ENCODE measurements around the gene NFAM1. TPM values are rescaled to one million over a fixed set of nuclear protein-coding genes. Genes with fewer than 3 reads are reported as not detected.

Gene NFAM1
- polyA plus RNA-seq, 1 of the 3 experiments (the other 2 are of a cell fraction), result 0.02 TPM

DNA sequence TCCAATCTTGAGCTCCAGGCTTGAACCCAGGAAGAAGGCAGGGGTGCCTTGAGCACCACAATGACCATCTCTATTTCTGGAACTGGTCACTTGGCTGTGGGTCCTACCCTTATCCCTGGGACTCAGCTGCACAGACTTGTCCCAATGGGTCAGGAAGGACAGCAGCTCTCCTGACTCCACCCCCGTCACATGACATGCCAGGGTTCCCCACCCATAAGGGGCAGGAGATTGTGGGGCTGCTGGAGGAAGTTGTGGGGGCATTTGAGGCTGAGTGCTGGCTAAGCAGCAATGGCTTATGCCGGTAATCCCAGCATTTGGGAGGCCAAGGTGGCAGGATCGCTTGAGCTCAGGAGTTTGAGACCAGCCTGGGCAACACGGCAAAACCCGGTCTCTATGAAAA, 56.2 kb downstream of the NFAM1 start:
- H3K9me3 ChIP-seq, result no peaks in the 10 kb centered on the region
- H3K9ac ChIP-seq, result no peak overlapping the region
- POLR2A ChIA-PET, result interaction anchor here (1.3 kb wide), 1 partner anchor 11 kb away, joined by 3 read pairs; no protein-coding TSS in a partner anchor
- 100% methylated on average over 1 of the region's 5 CpGs for WGBS (ENCODE audit: low lambda C conversion rate)
- H3K4me2 ChIP-seq, result no peak overlapping the region
- CTCF ChIA-PET, result no interaction called here
- no peak overlapping the region for H3K4me3 ChIP-seq (ENCODE audit: low read depth in 2 of 2, low read length in 1 of 2)
- no peaks in the 10 kb centered on the region for H3K27me3 ChIP-seq (ENCODE audit: insufficient read depth)
- H4K20me1 ChIP-seq (ENCODE audit: insufficient read depth), result no peaks in the 10 kb centered on the region
- DNase-seq, result no peak
- H3K9me2 ChIP-seq, result no peaks in the 10 kb centered on the region
- no peaks in the 10 kb centered on the region for H3K79me2 ChIP-seq (ENCODE audit: insufficient read depth)
- peak overlapping the region in 1 of 2 experiments; percentile 67; a peak in 2 of 4 replicates for H3K27ac ChIP-seq (ENCODE audit: low read depth in 2 of 2, low read length in 1 of 2)
- TF ChIP-seq, protein P1, sequence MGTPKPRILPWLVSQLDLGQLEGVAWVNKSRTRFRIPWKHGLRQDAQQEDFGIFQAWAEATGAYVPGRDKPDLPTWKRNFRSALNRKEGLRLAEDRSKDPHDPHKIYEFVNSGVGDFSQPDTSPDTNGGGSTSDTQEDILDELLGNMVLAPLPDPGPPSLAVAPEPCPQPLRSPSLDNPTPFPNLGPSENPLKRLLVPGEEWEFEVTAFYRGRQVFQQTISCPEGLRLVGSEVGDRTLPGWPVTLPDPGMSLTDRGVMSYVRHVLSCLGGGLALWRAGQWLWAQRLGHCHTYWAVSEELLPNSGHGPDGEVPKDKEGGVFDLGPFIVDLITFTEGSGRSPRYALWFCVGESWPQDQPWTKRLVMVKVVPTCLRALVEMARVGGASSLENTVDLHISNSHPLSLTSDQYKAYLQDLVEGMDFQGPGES (IDR thresholded peaks at IDR 0.05; ENCODE audit: low read depth, low read length), result no peak
- TF ChIP-seq, protein P2, sequence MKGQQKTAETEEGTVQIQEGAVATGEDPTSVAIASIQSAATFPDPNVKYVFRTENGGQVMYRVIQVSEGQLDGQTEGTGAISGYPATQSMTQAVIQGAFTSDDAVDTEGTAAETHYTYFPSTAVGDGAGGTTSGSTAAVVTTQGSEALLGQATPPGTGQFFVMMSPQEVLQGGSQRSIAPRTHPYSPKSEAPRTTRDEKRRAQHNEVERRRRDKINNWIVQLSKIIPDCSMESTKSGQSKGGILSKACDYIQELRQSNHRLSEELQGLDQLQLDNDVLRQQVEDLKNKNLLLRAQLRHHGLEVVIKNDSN (IDR thresholded peaks at IDR 0.05; ENCODE audit: borderline replicate concordance, low read depth), result peak; percentile 22; the same call in 1 of the 2 replicates
- TF ChIP-seq RCOR1 (IDR thresholded peaks at IDR 0.05; ENCODE audit: low read length) (no peak), JUND (IDR thresholded peaks at IDR 0.05) (no peak), RXRA (IDR thresholded peaks at IDR 0.05; ENCODE audit: borderline replicate concordance, low read depth) (no peak)
- H2AFZ ChIP-seq (ENCODE audit: low read depth), result no peak overlapping the region
- H3K4me1 ChIP-seq (ENCODE audit: control insufficient read depth in 1 of 2, insufficient read depth in 2 of 2, low read depth in 1 of 2, low read length in 1 of 2), result peaks cover 0 to 32% of the 10 kb centered on the region in 2 experiments; a peak in 1 of 4 replicates
- no peaks in the 10 kb centered on the region for H3F3A ChIP-seq (replicated peaks; ENCODE audit: insufficient read depth)
- H3K36me3 ChIP-seq (replicated peaks in 1 of 2; ENCODE audit: control insufficient read depth in 1 of 2, insufficient read depth in 2 of 2, low read length in 1 of 2), result no peaks in the 10 kb centered on the region

DNA sequence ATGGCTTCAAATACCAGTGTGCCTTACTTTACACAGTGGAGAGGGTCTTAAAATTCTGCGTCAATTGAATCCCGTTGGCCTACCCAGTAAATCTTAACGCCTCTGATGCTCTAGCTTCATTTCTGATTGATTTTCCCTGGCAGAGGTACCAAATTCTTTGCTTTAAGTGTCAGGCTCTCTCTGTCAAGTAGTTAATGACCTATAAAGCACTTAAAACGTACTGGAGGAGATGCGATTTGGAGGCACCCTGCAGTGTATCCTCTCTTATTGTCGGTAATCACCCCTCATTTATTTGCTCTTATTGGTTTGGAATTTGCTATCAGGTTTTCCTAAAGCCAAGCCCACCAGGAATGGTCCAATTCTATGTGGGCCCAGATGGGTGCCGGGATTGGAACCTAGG, 59.2 kb downstream of the NFAM1 start:
- Histone ChIP-seq H3K9ac (no peak overlapping the region), H3F3A (replicated peaks; ENCODE audit: insufficient read depth) (no peaks in the 10 kb centered on the region), H3K4me2 (no peak overlapping the region), H3K4me1 (ENCODE audit: control insufficient read depth in 1 of 2, insufficient read depth in 2 of 2, low read depth in 1 of 2, low read length in 1 of 2) (peaks cover 0 to 18% of the 10 kb centered on the region in 2 experiments; a peak in 1 of 4 replicates), H3K9me3 (no peaks in the 10 kb centered on the region), H3K9me2 (no peaks in the 10 kb centered on the region), H2AFZ (ENCODE audit: low read depth) (no peak overlapping the region), H3K4me3 (ENCODE audit: low read depth in 2 of 2, low read length in 1 of 2) (no peak overlapping the region), H3K36me3 (replicated peaks in 1 of 2; ENCODE audit: control insufficient read depth in 1 of 2, insufficient read depth in 2 of 2, low read length in 1 of 2) (no peaks in the 10 kb centered on the region), H3K79me2 (ENCODE audit: insufficient read depth) (no peaks in the 10 kb centered on the region), H4K20me1 (ENCODE audit: insufficient read depth) (no peaks in the 10 kb centered on the region), H3K27ac (ENCODE audit: low read depth in 2 of 2, low read length in 1 of 2) (no peak overlapping the region), H3K27me3 (ENCODE audit: insufficient read depth) (no peaks in the 10 kb centered on the region)
- ChIA-PET CTCF (no interaction called here), POLR2A (no interaction called here)
- no peak for DNase-seq
- 84% methylated on average over 7 of the region's 7 CpGs for WGBS (ENCODE audit: low lambda C conversion rate)
- TF ChIP-seq TCF12 (IDR thresholded peaks at IDR 0.05), result no peak
- TF ChIP-seq TAF1 (IDR thresholded peaks at IDR 0.05; ENCODE audit: borderline replicate concordance, low read depth, low read length), result no peak
- no peak for TF ChIP-seq NFIC (IDR thresholded peaks at IDR 0.05; ENCODE audit: borderline replicate concordance)
- TF ChIP-seq, protein P3, sequence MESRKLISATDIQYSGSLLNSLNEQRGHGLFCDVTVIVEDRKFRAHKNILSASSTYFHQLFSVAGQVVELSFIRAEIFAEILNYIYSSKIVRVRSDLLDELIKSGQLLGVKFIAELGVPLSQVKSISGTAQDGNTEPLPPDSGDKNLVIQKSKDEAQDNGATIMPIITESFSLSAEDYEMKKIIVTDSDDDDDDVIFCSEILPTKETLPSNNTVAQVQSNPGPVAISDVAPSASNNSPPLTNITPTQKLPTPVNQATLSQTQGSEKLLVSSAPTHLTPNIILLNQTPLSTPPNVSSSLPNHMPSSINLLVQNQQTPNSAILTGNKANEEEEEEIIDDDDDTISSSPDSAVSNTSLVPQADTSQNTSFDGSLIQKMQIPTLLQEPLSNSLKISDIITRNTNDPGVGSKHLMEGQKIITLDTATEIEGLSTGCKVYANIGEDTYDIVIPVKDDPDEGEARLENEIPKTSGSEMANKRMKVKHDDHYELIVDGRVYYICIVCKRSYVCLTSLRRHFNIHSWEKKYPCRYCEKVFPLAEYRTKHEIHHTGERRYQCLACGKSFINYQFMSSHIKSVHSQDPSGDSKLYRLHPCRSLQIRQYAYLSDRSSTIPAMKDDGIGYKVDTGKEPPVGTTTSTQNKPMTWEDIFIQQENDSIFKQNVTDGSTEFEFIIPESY (IDR thresholded peaks at IDR 0.05; ENCODE audit: borderline replicate concordance, low read depth), result no peak
- TF ChIP-seq FOSL2 (IDR thresholded peaks at IDR 0.05; ENCODE audit: borderline replicate concordance, low read depth), result no peak

Data from SK-N-SH (cell line).